Loucy (cell line): ENCODE measurements around the gene GIPC2.

Source experiments
- H2AFZ ChIP-seq: fragments of 200-600 bp; sonication (generic); 2 replicates; pipeline ENCODE4 v1.6.0; 2016; ENCODE audit warnings: antibody characterized with exemption, mild to moderate bottlenecking, low read length, moderate library complexity
- H3F3A ChIP-seq: fragments of 200-600 bp; 2 replicates; pipeline ENCODE4 v1.6.0; 2016; ENCODE audit warnings: antibody characterized with exemption, low read depth, mild to moderate bottlenecking
- H3K27me3 ChIP-seq: fragments of 200-600 bp; sonication (generic); 2 replicates; pipeline ENCODE4 v1.6.1; 2014; ENCODE audit warnings: low read length, mild to moderate bottlenecking; ENCODE audit not compliant: insufficient read depth, poor library complexity, severe bottlenecking
- H3K36me3 ChIP-seq: fragments of 200-600 bp; sonication (generic); 2 replicates; pipeline ENCODE4 v1.6.1; 2016; ENCODE audit warnings: low read length; ENCODE audit not compliant: insufficient read depth
- H3K4me1 ChIP-seq: fragments of 200-600 bp; sonication (generic); 2 replicates; pipeline ENCODE4 v1.5.1; 2014; ENCODE audit warnings: low read length, mild to moderate bottlenecking; ENCODE audit not compliant: insufficient read depth, poor library complexity, severe bottlenecking
- H3K4me2 ChIP-seq: fragments of 200-600 bp; sonication (generic); 2 replicates; pipeline ENCODE4 v1.6.0; 2014; ENCODE audit warnings: antibody characterized with exemption, low read length, low read depth, mild to moderate bottlenecking; ENCODE audit not compliant: poor library complexity, severe bottlenecking
- H3K4me3 ChIP-seq: fragments of 200-600 bp; sonication (generic); 2 replicates; pipeline ENCODE4 v1.5.1; 2014; ENCODE audit warnings: low read length, mild to moderate bottlenecking, mixed read lengths; ENCODE audit not compliant: poor library complexity, severe bottlenecking
- H3K79me2 ChIP-seq: fragments of 200-600 bp; sonication (generic); 2 replicates; pipeline ENCODE4 v1.6.1; 2014; ENCODE audit warnings: low read length; ENCODE audit not compliant: insufficient read depth
- H3K9ac ChIP-seq: fragments of 200-600 bp; sonication (generic); 2 replicates; pipeline ENCODE4 v1.6.0; 2014; ENCODE audit warnings: mild to moderate bottlenecking, low read depth, low read length, moderate library complexity; ENCODE audit not compliant: poor library complexity, severe bottlenecking
- H3K9me2 ChIP-seq: fragments of 200-600 bp; sonication (generic); replicated peaks from 2 replicates; pipeline ENCODE4 v1.6.1; 2016; ENCODE audit warnings: low read depth, low read length, mixed read lengths
- H3K9me3 ChIP-seq: fragments of 200-600 bp; sonication (generic); 2 replicates; pipeline ENCODE4 v1.6.1; 2014; ENCODE audit warnings: mild to moderate bottlenecking, antibody characterized with exemption, low read length, low read depth; ENCODE audit not compliant: insufficient read depth
- H4K20me1 ChIP-seq: fragments of 200-600 bp; sonication (generic); 2 replicates; pipeline ENCODE4 v1.6.0; 2014; ENCODE audit warnings: antibody characterized with exemption, low read length, mild to moderate bottlenecking; ENCODE audit not compliant: insufficient read depth, poor library complexity, severe bottlenecking
- CTCF ChIP-seq: fragments of 200-600 bp; sonication (generic); conservative IDR thresholded peaks from 2 replicates; pipeline ENCODE4 v1.5.1; 2014; ENCODE audit warnings: mild to moderate bottlenecking, antibody characterized with exemption, low read length
- EZH2phosphoT487 ChIP-seq: fragments of 200-600 bp; IDR thresholded peaks from 2 replicates; pipeline ENCODE4 v1.6.1; 2018; ENCODE audit warnings: antibody characterized with exemption, mild to moderate bottlenecking, moderate library complexity, borderline replicate concordance

The GIPC2 gene

DNA sequence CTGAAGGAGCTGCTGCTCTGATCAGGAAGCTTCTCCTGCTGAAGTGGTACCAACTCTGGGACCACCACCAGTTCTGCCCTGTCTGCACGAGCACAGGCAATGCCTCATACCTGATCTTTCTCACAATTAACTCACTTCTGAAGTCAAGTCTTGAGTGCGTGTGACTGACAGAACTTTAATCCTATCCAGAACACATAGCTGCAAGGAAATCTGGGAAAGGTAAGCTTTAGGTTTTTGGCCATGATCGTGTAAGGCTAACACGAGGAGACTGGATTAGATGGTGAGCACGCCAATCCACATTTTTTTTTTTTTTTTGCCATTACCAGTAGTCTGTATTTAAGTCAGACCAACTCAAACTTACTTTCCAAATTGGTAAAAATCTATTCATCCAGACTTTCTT lies 101.3 kb downstream of the GIPC2 start:
- no peaks in the 10 kb centered on the region for H3K9me3 ChIP-seq
- H3K4me2 ChIP-seq: no peak overlapping the region
- H3K9me2 ChIP-seq: no peaks in the 10 kb centered on the region
- H4K20me1 ChIP-seq: no peaks in the 10 kb centered on the region
- H3K9ac ChIP-seq: no peak overlapping the region
- H3K4me3 ChIP-seq: no peak overlapping the region
- H3K79me2 ChIP-seq: no peaks in the 10 kb centered on the region
- no peak overlapping the region for H2AFZ ChIP-seq
- no peaks in the 10 kb centered on the region for H3K36me3 ChIP-seq
- TF ChIP-seq CTCF (no peak), EZH2phosphoT487 (no peak)
- no peaks in the 10 kb centered on the region for H3F3A ChIP-seq
- H3K4me1 ChIP-seq: no peaks in the 10 kb centered on the region
- H3K27me3 ChIP-seq: no peaks in the 10 kb centered on the region

- no peak overlapping the region for H3K4me3 ChIP-seq
These were observed 107.4 kb downstream of the GIPC2 start for GRCh38 chr1:78153092-78153736.

GRCh38 chr1:78155121-78155520 lies 109.4 kb downstream of the GIPC2 start:
- Histone ChIP-seq H3K79me2 (no peaks in the 10 kb centered on the region), H3K9me3 (no peaks in the 10 kb centered on the region), H3K4me3 (no peak overlapping the region), H3F3A (no peaks in the 10 kb centered on the region), H4K20me1 (no peaks in the 10 kb centered on the region), H3K4me2 (no peak overlapping the region), H2AFZ (no peak overlapping the region), H3K4me1 (no peaks in the 10 kb centered on the region), H3K9ac (no peak overlapping the region), H3K27me3 (no peaks in the 10 kb centered on the region), H3K36me3 (no peaks in the 10 kb centered on the region), H3K9me2 (no peaks in the 10 kb centered on the region)
- no peak for TF ChIP-seq CTCF
- no peak for TF ChIP-seq EZH2phosphoT487

More at GRCh38 chr1:78153092-78153736, 107.4 kb downstream of the GIPC2 start:
- H3K9ac ChIP-seq: no peak overlapping the region
- H3K36me3 ChIP-seq: no peaks in the 10 kb centered on the region
- H3K9me2 ChIP-seq: no peaks in the 10 kb centered on the region
- H2AFZ ChIP-seq: no peak overlapping the region
- no peaks in the 10 kb centered on the region for H4K20me1 ChIP-seq
- no peak for TF ChIP-seq EZH2phosphoT487
- no peak for TF ChIP-seq CTCF
- H3K4me2 ChIP-seq: no peak overlapping the region
- no peaks in the 10 kb centered on the region for H3K9me3 ChIP-seq
- no peaks in the 10 kb centered on the region for H3K4me1 ChIP-seq
- no peaks in the 10 kb centered on the region for H3K79me2 ChIP-seq
- no peaks in the 10 kb centered on the region for H3F3A ChIP-seq
- no peaks in the 10 kb centered on the region for H3K27me3 ChIP-seq
